ENCODE measurements around the gene CNTN4.
A peak's percentile ranks its signal among the peaks of the same experiment; 100 is the strongest.

CNTN4 gene

GRCh38 chr3:2686816-2687502, 588.3 kb downstream of the CNTN4 start:
- TF ChIP-seq ZNF274 (IDR thresholded peaks at IDR 0.05; ENCODE audit: low read depth, low read length) (no peak), SUZ12 (IDR thresholded peaks at IDR 0.05; ENCODE audit: extremely low read depth, insufficient read depth, insufficient read length) (no peak), YY1 (IDR thresholded peaks at IDR 0.05; ENCODE audit: insufficient read depth, insufficient read length) (no peak)
- Histone ChIP-seq H3K36me3 (ENCODE audit: insufficient read depth, insufficient read length, low read length) (no peaks in the 10 kb centered on the region), H3K4me3 (ENCODE audit: insufficient read length, low read depth) (no peak overlapping the region), H3K4me1 (ENCODE audit: insufficient read depth, insufficient read length) (no peaks in the 10 kb centered on the region), H3K9me3 (ENCODE audit: insufficient read depth, low read length) (no peaks in the 10 kb centered on the region), H3K27me3 (ENCODE audit: insufficient read depth, insufficient read length) (no peaks in the 10 kb centered on the region), H3K9ac (ENCODE audit: insufficient read length, low read depth) (no peak overlapping the region)
- peak; percentile 36 for DNase-seq (ENCODE audit: low read depth, low spot score)

- TF ChIP-seq ZNF274 (IDR thresholded peaks at IDR 0.05; ENCODE audit: low read depth, low read length): no peak
- TF ChIP-seq YY1 (IDR thresholded peaks at IDR 0.05; ENCODE audit: insufficient read depth, insufficient read length): no peak
- TF ChIP-seq SUZ12 (IDR thresholded peaks at IDR 0.05; ENCODE audit: extremely low read depth, insufficient read depth, insufficient read length): no peak
- Histone ChIP-seq H3K9me3 (ENCODE audit: insufficient read depth, low read length) (no peaks in the 10 kb centered on the region), H3K36me3 (ENCODE audit: insufficient read depth, insufficient read length, low read length) (no peaks in the 10 kb centered on the region), H3K4me1 (ENCODE audit: insufficient read depth, insufficient read length) (no peaks in the 10 kb centered on the region), H3K9ac (ENCODE audit: insufficient read length, low read depth) (no peak overlapping the region), H3K27me3 (ENCODE audit: insufficient read depth, insufficient read length) (no peaks in the 10 kb centered on the region), H3K4me3 (ENCODE audit: insufficient read length, low read depth) (no peak overlapping the region)
- no peak for DNase-seq (ENCODE audit: low read depth, low spot score)
Measured at GRCh38 chr3:2697589-2697988, 598.9 kb downstream of the CNTN4 start.

GRCh38 chr3:2701471-2701870, 602.8 kb downstream of the CNTN4 start:
- TF ChIP-seq ZNF274 (IDR thresholded peaks at IDR 0.05; ENCODE audit: low read depth, low read length) (no peak), YY1 (IDR thresholded peaks at IDR 0.05; ENCODE audit: insufficient read depth, insufficient read length) (no peak)
- no peaks in the 10 kb centered on the region for H3K9me3 ChIP-seq (ENCODE audit: insufficient read depth, low read length)
- no peak for DNase-seq (ENCODE audit: low read depth, low spot score)

GRCh38 chr3:2706144-2706835, 607.6 kb downstream of the CNTN4 start:
- TF ChIP-seq ZNF274 (IDR thresholded peaks at IDR 0.05; ENCODE audit: low read depth, low read length): no peak
- no peak for TF ChIP-seq SUZ12 (IDR thresholded peaks at IDR 0.05; ENCODE audit: extremely low read depth, insufficient read depth, insufficient read length)
- Histone ChIP-seq H3K4me3 (ENCODE audit: insufficient read length, low read depth) (no peak overlapping the region), H3K9me3 (ENCODE audit: insufficient read depth, low read length) (no peaks in the 10 kb centered on the region), H3K4me1 (ENCODE audit: insufficient read depth, insufficient read length) (no peaks in the 10 kb centered on the region), H3K36me3 (ENCODE audit: insufficient read depth, insufficient read length, low read length) (no peaks in the 10 kb centered on the region), H3K9ac (ENCODE audit: insufficient read length, low read depth) (no peak overlapping the region), H3K27me3 (ENCODE audit: insufficient read depth, insufficient read length) (no peaks in the 10 kb centered on the region)
- DNase-seq (ENCODE audit: low read depth, low spot score): no peak

More at GRCh38 chr3:2701471-2701870, 602.8 kb downstream of the CNTN4 start:
- Histone ChIP-seq H3K36me3 (ENCODE audit: insufficient read depth, insufficient read length, low read length) (no peaks in the 10 kb centered on the region), H3K27me3 (ENCODE audit: insufficient read depth, insufficient read length) (no peaks in the 10 kb centered on the region), H3K9ac (ENCODE audit: insufficient read length, low read depth) (no peak overlapping the region), H3K4me3 (ENCODE audit: insufficient read length, low read depth) (no peak overlapping the region), H3K4me1 (ENCODE audit: insufficient read depth, insufficient read length) (no peaks in the 10 kb centered on the region)

- no peak overlapping the region for H3K9ac ChIP-seq (ENCODE audit: insufficient read length, low read depth)
Measured at GRCh38 chr3:2706836-2707210, 608.2 kb downstream of the CNTN4 start.

GRCh38 chr3:2711081-2711480, 612.4 kb downstream of the CNTN4 start:
- Histone ChIP-seq H3K27me3 (ENCODE audit: insufficient read depth, insufficient read length) (no peaks in the 10 kb centered on the region), H3K36me3 (ENCODE audit: insufficient read depth, insufficient read length, low read length) (no peaks in the 10 kb centered on the region), H3K9ac (ENCODE audit: insufficient read length, low read depth) (no peak overlapping the region), H3K9me3 (ENCODE audit: insufficient read depth, low read length) (no peaks in the 10 kb centered on the region), H3K4me3 (ENCODE audit: insufficient read length, low read depth) (no peak overlapping the region), H3K4me1 (ENCODE audit: insufficient read depth, insufficient read length) (no peaks in the 10 kb centered on the region)
- TF ChIP-seq ZNF274 (IDR thresholded peaks at IDR 0.05; ENCODE audit: low read depth, low read length) (no peak), SUZ12 (IDR thresholded peaks at IDR 0.05; ENCODE audit: extremely low read depth, insufficient read depth, insufficient read length) (no peak), YY1 (IDR thresholded peaks at IDR 0.05; ENCODE audit: insufficient read depth, insufficient read length) (no peak)
- no peak for DNase-seq (ENCODE audit: low read depth, low spot score)

More at GRCh38 chr3:2706836-2707210, 608.2 kb downstream of the CNTN4 start:
- H3K4me3 ChIP-seq (ENCODE audit: insufficient read length, low read depth): no peak overlapping the region
- H3K4me1 ChIP-seq (ENCODE audit: insufficient read depth, insufficient read length): no peaks in the 10 kb centered on the region
- TF ChIP-seq SUZ12 (IDR thresholded peaks at IDR 0.05; ENCODE audit: extremely low read depth, insufficient read depth, insufficient read length) (no peak), ZNF274 (IDR thresholded peaks at IDR 0.05; ENCODE audit: low read depth, low read length) (no peak), YY1 (IDR thresholded peaks at IDR 0.05; ENCODE audit: insufficient read depth, insufficient read length) (no peak)
- H3K27me3 ChIP-seq (ENCODE audit: insufficient read depth, insufficient read length): no peaks in the 10 kb centered on the region
- no peak for DNase-seq (ENCODE audit: low read depth, low spot score)
- H3K36me3 ChIP-seq (ENCODE audit: insufficient read depth, insufficient read length, low read length): no peaks in the 10 kb centered on the region
- H3K9me3 ChIP-seq (ENCODE audit: insufficient read depth, low read length): no peaks in the 10 kb centered on the region

- Histone ChIP-seq H3K9me3 (ENCODE audit: insufficient read depth, low read length) (no peaks in the 10 kb centered on the region), H3K27me3 (ENCODE audit: insufficient read depth, insufficient read length) (no peaks in the 10 kb centered on the region), H3K36me3 (ENCODE audit: insufficient read depth, insufficient read length, low read length) (no peaks in the 10 kb centered on the region), H3K4me3 (ENCODE audit: insufficient read length, low read depth) (no peak overlapping the region), H3K4me1 (ENCODE audit: insufficient read depth, insufficient read length) (no peaks in the 10 kb centered on the region), H3K9ac (ENCODE audit: insufficient read length, low read depth) (no peak overlapping the region)
- TF ChIP-seq ZNF274 (IDR thresholded peaks at IDR 0.05; ENCODE audit: low read depth, low read length) (no peak), YY1 (IDR thresholded peaks at IDR 0.05; ENCODE audit: insufficient read depth, insufficient read length) (no peak), SUZ12 (IDR thresholded peaks at IDR 0.05; ENCODE audit: extremely low read depth, insufficient read depth, insufficient read length) (no peak)
- no peak for DNase-seq (ENCODE audit: low read depth, low spot score)
Measured at GRCh38 chr3:2713923-2714322, 615.3 kb downstream of the CNTN4 start.
